Activated CD4-positive, alpha-beta T cell treated with anti-CD3 and anti-CD28 coated beads, Interleukin-2, amount 50 U/mL, for 4 hours (primary cell): Measurements from ENCODE around the gene THOC5.
"Not testable (repeated sequence)": the region's sequence is repeated elsewhere in the genome, so short reads cannot be mapped to it uniquely, and the experiment has no call there.

Source experiments
- DNase-seq, 2 experiments: peaks; one replicate each; pipeline ENCODE4 v3.0.0-alpha.2; 2020

The THOC5 gene

DNA sequence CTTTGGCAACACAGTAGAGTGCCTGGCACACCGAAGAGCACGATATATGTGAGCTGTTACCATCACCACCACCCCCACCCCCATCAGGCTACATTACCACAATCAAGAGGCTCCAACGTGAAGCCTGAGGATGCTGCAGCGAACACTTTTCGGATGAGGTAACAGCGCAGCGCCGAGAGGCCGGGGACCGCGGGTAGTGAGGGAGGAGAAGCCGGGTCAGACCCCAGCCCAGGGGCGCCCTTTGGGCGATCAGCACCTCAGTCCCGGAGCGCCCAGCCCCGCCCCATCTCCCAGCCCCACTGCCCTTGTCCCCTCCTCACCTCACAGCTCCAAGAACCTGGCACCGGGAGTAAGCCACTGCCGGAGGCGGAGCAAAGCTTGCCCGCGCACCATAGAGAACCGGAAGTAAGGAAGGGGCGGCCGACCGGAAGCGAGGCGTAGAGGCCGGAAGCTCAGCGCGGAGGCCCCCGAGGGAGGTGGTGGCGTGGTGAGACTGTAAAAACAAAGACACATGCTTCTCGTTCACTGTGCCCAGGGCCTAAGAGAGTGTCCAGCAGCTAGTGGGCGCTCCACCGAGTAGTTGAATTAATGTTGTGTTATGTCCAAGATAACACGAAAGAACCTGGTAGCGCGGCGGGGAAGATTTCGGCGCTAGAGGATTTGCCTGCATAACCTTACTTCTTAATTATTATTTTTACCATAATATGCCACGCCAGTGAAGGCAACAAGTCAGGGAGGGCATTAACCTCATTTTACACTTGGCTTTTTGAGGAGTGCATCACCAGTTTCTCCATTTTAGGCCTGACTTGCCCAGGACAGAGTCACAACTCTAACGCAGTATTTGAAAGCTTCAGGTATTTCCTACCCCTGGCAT, at the start of gene THOC5:
THOC5 (minus strand) TSS at position 407 of the 874 bp plus-strand sequence. CDS start 4,610 bp downstream, outside the sequence.
- DNase-seq: peak; percentile 83 to 84

DNA sequence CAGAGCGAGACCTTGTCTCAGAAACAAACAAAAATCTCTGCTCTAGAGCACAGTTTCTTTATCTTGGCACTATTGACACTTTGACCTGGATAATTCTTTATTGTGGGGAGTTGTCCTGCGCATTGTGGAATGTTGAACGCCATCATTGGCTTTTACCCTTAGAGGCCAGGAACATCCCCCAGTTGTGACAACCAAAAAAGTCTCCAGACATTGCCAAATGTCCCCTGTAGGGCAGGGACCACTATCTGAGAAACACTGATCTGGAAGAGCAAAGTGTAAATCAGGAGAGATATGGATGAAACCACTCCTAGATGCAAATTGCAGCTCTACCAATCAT, 45.1 kb upstream of the THOC5 start:
- no peak for DNase-seq

DNA sequence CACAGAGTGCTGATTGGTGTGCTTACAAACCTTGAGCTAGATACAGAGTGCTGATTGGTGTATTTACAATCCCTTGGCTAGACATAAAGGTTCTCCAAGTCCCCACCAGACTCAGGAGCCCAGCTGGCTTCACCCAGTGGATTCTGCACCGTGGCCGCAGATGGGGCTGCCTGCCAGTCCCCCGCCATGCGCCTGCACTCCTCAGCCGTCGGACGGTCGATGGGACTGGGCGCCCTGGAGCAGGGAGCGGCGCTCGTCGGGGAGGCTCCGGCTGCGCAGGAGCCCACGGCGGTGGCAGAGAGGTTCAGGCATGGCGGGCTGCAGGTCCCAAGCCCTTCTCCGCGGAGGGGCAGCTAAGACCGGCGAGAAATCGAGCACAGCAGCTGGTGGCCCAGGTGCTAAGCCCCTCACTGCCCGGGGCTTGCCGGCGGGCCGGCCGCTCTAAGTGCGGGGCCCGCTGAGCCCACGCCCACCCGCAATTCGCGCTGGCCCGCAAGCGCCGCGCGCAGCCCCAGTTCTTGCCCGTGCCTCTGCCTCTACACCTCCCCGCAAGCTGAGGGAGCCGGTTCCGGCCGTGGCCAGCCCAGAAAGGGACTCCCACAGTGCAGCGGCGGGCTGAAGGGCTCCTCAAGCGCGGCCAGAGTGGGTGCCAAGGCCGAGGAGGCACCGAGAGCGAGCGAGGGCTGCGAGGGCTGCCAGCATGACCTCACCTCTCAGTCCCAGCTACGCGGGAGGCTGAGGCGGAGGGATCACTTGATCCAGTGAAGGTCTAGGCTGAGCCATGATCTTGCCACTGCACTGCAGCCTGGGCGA, 44.5 kb upstream of the THOC5 start:
- DNase-seq: not testable (repeated sequence)

DNA sequence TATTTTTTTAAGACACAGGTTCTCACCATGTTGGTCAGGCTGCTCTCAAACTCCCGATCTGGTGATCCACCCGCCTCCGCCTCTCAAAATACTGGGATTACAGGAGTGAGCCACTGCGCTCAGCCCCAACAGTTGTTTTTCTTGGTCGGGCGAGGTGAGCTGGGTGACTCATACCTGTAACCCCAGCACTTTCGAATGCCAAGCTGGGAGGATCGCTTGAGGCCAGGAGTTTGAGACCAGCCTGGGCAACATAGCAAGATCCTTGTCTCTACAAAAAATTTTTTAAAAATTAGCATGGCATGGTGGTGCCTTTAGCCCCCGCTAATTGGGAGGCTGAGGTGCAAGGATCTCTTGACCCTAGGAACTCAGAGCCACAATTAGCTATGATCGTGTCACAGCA, 42.9 kb upstream of the THOC5 start:
- DNase-seq: no peak

DNA sequence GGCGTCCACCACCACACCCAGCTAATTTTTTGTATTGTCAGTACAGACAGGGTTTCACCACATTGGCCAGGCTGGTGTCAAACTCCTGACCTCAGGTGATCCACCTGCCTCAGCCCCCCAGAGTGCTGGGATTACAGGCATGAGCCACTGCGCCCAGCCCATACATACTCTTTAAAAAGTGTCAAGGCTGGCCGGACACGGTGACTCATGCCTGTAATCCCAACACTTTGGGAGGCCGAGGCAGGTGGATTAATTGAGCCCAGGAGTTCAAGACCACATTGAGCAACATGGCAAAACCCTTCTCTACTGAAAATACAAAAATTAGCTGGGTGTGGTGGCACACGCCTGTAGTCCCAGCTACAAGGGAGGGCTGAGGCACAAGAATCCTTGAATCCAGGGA, 40.9 kb upstream of the THOC5 start:
- not testable (repeated sequence) for DNase-seq

DNA sequence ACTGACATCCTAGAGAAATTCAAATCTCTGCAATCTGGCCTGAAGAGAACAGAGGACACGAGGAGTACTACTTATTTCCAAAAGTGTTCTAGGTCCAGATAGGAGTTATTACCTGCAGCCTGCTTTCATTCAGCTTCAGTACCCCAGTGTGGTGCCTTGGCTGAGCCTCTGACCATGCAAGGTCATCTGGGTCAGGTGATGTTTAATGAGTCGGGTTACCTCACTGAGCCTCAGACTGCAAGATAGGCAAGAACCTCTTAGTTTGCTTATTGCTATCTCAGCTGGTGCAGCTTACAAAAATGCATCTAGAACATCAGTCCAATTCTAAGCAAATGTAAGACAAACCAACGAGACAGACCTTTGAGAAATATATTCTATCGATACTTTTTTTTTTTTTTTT, 40.4 kb upstream of the THOC5 start:
- no peak for DNase-seq

DNA sequence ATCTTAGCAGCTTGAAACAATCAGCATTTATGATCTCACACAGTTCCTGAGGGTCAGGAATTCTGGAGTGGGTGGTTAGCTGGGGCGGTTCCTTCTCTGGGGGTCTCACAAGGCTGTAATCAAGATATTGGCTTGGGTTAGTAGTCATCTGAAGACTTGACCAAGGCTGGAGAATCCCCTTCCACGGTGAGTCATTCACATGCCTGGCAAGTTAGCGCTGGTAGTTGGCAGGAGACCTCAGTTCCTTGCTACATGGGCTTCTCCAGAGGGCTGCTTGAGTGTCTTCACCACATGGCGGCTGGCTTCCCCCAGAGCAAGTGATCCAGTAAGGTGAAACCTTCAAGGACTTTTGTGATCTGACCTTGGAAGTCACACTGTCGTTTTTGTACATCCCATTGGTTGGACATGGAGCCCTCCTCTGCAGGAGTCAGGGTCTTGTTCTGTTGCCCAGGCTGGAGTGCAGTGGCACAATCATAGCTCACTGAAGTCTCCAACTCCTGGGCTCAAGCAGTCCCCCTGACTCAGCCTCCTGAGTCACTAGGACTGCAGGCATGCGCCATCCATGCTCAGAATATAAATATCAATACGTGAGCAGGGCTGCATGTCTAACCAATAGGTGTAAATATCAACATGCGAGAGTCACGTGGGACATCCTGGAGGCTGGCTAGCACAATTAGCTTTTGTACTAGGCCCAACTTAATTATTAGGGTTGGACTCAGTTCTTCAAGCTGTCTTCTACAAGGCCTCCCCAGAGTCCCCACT, 34.6 kb upstream of the THOC5 start:
- no peak for DNase-seq

DNA sequence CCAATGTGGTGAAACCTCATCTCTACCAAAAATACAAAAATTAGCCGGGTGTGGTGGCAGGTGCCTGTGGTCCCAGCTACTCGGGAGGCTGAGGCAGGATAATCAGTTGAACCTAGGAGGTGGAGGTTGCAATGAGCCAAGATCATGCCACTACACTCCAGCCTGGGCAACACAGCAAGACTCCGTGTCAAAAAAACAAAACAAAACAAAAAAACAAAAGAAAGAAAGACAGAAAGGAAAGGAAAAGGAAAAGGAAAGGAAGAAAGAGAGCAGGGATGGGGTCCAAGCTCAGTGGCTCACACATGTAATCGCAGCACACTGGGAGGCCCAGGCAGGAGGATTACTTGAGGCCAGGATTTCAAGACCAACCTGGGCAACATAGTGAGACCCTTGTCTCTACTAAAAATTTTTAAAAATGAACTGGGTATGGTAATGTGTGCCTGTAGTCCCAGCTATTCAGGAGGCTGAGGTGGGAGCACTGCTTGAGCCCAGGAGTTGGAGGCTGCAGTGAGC, 32.7 kb upstream of the THOC5 start:
- DNase-seq: not testable (repeated sequence)

DNA sequence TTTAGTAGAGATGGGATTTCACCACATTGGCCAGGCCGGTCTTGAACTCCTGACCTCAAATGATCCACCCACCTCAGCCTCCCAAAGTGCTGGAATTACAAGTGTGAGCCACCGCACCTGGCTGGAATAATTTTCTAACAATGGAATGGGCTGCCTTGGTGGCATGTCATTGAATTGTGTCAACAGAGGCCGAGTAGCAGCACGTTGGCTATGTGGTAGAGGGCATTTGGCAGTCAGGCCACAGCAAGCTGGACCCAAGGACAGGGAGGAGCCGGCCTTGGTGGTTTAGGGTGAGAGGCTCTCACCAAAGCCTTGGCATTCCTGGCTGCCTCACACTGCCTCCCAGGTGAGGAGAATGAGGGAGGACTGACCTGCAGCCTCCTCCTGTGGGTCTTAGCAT, 31.4 kb upstream of the THOC5 start:
- no peak for DNase-seq

DNA sequence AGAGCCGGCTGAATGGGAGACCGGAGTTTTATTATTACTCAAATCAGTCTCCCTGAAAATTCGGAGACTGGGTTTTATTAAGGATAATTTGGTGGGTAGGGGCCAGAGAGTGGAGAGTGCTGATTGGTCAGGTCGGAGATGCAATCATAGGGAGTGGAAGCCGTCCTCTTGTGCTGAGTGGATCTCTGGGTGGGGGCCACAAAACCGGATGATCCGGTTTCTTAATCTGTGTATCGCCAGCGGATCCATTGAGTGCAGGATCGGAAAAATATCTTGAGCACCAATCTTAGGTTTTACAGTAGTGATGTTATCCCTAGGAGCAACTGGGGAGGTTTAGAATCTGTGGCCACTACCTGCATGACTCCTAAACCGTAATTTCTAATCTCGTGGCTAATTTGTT, 28.2 kb upstream of the THOC5 start:
- no peak for DNase-seq

DNA sequence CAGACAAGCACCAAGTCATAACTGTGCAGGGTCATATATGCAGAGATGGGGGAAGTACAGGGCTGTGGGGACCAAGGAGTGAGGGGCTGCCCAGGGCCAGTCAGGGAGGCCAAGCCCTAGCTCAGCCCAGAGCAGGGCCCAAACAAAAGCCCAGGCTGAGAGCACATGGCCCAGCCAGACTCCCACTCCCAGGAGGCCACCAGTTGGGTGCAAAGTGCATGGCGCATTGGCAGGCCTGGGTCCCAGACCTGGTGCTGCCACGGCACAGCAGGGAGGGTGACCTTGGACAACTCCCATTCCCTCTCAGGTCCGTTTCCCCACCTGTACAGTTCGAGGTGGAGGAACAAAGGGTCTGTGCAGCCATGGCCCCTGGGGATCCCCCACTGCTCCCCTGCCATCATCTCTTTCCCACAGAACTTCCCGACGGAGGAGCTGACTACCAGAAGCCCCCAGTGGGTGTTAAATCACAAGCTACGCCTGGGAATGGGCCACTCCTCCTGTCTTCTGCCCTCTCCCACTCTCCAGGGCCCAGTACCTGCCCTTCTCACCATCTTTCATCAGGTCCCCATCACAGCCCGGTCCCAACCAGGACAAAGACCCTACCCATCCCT, 26.7 kb upstream of the THOC5 start:
- no peak for DNase-seq

DNA sequence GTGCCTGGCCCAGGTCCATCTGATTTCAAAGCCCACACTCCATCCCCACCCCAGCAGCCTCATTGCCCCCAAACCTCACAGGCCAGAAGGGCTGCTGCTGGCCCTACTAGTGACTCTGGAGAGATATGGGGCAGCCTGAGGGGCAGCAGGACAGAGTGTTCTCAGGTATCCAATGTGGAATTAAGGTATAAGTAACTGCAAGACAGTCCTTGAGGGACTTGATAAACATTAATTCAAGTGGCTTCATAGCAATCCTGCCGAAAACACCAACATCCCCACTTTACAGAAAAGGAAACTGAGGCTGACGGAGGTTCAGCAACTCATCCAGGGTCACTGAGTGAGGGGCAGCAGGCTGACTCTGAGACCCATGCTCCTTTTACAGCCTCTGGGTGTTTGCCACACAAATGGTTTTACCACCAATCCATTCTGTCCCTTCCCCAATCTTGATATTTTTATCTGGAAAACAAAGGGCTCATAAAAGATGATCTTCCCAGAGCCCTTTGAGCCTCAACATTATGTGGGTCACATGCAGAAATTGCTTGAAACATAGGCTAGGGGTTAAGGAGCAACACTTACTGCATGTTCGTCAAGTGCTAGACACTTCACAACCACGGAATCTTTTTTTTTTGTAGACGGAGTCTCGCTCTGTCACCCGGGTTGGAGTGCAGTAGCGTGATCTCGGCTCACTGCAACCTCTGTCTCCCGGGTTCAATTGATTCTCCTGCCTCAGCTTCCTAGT, 25.1 kb upstream of the THOC5 start:
- no peak for DNase-seq

DNA sequence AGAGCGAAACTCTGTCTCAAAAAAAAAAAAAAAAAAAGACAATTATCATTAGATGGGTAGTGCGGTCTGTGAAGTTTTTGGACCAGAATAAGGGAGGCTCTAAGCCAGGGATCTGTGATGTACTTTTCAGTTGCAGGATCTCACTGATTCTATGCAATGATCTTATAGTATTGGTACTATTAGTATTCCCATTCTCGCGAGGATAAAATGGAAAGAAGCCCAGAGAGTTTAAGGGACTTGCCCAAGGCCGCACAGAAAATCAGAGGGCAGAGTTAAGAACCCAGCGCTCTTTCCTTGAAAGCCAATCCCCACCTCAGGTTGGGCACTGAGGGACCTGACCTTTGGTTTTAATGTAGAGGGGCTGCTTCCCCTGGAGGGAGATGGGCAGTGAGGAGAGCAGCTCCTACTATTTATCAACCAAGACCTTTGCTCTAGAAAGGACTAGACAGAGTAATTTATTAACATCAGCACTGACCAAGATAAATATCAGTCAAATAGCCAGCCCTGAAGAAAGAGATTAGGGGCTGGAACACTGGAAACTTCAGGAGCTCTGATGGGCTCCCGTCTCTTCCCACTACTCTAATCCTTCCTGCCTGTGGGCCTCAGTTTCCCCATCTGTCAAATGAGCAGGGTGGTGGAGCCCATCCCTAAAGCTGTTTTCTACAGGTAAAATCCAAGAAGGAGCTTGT, 21.3 kb upstream of the THOC5 start:
- DNase-seq: no peak

DNA sequence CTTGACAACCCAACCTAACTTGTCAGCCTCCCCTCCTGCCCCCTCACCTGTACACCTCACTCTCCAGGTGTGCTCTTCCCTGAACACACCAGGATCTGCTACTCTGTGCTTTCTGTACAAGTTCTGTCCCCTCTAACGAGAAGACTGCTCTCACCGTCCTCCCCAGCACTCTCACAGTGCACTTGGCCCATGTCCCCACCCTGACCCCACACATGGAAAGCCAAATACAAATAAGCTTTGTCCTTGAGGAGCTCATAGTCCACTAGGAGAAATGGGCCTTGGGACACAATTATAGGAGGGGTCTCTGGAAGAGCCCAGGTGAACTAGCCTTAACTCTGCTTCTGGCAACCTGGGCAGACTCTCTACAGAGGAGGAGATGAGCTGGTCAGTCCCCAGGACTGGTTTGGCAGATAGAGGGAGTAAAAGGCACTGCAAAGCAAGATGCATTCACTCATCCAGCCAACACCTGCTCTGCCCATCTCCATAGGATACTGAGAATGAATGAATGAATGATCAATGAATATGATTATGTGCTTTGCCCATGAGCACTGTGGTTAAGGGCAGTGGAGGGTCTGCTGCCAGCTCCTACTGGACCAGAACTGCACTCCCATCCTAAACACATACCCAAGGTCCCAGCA, 17.5 kb upstream of the THOC5 start:
- no peak for DNase-seq

DNA sequence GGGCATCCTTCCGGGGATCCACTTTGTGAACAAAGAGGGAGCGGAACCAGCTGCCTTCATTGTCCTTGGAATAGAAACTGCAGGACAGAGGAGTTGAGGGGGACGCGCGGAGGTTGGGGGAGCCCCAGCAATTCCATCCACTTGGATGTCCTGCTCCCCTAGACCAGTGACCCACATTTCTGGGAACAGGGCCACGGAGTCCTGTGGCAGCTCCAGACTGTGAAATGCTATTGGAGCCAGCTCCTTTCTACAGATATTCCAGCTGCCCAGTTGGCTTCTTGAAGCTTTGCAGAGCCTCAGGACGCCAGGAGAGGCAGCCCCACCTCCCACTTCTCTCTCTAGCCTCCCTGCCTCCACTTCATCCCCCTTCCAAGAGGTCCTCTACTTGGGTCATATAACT, 16.9 kb upstream of the THOC5 start:
- DNase-seq: no peak

DNA sequence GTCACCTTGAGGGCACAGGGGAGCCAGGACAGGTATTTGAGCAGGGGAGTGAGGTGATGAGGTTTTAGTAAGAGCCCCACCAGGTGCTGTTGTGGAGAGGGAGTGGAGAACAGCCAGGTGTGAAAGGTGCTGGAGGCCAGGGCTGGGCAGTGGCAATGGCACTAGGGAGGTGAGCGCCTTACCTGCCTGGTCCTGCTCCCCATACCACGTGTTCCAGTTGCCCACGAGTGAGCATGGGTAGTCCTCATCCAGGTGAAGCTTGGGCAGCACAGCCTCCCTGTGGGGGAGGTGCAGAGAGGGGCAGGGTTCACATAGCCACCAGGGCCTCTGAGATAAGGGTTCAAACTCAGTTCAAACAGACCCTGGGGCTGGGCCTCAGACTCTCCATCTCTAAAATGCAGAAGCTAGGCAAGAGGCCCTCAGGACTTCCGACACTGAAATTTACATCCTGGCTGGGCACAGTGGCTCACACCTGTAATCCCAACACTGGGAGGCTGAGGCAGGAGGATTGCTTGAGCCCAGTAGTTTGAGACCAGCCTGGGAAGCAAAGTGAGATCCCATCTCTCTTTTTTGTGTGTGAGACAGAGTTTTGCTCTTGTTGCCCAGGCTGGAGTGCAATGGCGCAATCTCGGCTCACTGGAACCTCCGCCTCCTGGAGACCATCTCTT, 15.6 kb upstream of the THOC5 start:
- DNase-seq: no peak

DNA sequence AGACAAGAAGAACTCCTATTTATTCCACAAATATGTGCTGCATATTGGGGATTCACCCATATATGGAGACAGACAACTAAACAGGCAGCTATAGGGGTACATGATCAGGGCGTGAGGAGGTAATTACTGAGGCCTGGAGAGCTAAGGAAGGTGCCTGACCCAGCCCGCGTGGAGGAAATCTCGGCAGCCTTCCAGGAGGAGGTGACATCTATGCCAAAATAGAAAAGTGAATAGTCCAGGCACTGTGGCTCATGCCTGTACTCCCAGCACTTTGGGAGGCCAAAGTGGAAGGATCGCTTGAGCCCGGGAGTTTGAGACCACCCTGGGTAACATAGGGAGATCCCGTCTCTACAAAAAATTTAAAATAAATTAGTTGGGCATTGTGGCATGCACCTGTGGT, 13.8 kb upstream of the THOC5 start:
- no peak for DNase-seq

DNA sequence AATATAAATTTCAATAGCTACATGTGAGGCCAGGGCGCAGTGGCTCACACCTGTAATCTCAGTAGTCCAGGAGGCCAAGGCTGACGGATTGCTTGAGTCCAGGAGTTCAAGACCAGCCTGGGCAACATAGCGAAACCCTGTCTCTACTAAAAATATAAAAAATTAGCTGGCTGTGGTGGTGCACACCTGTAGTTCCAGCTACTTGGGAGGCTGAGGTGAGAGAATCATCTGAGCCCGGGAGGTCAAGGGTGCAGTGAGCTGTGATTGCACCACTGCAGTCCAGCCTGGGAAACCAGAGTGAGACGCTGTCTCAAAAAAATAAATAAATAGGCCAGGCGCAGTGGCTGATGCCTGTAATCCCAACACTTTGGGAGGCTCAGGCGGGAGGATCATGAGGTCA, 13.0 kb upstream of the THOC5 start:
- not testable (repeated sequence) for DNase-seq

DNA sequence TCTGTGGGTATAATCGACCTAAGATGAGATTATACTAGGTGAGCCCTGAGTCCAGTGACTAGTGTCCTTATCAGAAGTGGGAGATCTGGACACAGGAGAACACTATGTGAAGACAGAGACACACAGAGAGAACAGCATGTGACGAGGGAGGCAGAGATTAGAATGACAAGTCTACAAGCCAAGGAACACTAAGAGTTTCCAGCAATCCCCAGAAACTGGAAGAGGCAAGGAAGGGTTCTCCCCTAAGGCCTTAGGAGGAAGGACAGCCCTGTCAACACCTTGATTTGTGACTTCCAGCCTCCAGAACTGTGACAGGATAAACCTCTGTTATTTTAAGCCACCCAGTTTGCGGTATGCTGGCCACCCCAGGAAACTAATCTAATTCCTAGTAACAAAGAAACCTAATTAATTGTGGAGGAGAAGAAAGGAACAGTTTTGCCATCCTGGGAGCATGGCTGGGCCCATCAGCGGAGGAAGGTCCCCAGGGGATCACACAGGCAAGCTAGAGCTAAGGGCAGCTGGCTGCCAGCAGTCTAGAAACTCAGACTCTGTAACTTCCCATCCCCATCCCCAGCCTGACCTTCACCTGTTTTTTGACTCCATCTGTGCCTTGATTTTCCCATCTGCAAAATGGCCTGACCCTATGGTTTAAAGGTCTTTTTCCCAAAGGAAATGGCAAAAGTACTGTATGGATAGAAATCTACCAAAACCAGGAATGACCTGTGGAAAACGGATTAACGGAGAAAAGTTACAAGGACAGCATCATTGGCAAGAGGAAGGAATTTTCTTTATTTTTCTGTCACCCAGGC, 10.3 kb upstream of the THOC5 start:
- DNase-seq: no peak
